HG02973 (cell line): ENCODE results near the gene SLC22A8.
"Not testable (repeated sequence)": the region's sequence is repeated elsewhere in the genome, so short reads cannot be mapped to it uniquely, and the experiment has no call there.

Experiments
- ATAC-seq: cut with Tn5 transposase; IDR thresholded peaks from one replicate; pipeline ENCODE4 v1.9.1; 2021; ENCODE audit warnings: moderate library complexity; ENCODE audit not compliant: unreplicated experiment

Gene SLC22A8, protein sequence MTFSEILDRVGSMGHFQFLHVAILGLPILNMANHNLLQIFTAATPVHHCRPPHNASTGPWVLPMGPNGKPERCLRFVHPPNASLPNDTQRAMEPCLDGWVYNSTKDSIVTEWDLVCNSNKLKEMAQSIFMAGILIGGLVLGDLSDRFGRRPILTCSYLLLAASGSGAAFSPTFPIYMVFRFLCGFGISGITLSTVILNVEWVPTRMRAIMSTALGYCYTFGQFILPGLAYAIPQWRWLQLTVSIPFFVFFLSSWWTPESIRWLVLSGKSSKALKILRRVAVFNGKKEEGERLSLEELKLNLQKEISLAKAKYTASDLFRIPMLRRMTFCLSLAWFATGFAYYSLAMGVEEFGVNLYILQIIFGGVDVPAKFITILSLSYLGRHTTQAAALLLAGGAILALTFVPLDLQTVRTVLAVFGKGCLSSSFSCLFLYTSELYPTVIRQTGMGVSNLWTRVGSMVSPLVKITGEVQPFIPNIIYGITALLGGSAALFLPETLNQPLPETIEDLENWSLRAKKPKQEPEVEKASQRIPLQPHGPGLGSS

DNA sequence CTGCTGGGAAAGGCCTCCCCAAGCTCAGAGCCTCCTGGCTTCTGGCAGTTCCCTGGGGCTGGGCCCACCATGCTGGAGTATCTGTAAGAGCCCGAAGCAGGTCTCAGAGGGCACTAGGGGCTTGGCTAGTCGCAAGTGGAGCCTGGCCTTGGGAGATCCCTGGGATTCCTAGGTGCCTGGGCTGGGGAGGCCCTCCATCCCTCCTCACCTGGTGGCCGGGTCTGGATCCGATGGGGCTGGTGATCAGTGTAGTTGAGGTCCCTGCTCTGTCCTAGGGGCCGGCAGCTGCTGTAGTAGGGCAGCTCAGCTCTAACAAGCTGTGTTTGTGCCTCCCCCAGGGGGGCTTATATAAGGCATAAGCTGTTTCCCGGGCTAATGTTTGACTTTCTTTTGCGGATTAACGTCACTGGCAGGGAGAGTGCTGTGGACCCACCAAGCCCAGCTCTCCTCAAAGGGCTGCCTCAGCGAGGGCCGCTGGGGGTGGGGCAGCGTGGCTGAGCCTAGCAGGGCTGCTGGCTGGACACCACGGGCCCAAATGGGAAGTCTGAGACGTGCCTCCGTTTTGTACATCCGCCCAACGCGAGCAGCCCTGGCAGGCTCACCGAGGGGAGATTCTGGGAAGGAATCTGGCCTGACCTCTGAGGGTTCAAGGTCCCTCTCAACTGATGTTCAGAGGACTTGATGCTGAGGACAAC, at the start of gene SLC22A8:
TSS of gene SLC22A8 (minus strand) at position 321 of the 695 bp plus-strand sequence. CDS start 883 bp downstream, outside the sequence.
- no peak for ATAC-seq

DNA sequence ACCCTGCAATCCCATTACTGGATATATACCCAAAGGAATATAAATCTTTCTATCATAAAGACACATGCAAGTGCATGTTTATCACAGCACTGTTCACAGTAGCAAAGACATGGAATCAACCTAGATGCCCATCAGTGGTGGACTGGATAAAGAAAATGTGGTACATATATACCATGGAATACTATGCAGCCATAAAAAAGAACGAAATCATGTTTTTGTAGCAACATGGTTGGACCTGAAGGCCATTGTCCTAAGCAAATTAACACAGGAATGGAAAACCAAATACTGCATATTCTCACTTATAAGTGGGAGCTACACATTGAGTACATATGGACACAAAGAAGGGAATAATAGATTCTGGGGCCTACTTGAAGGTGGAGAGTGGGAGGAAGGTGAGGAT, 30.6 kb upstream of the SLC22A8 start:
- ATAC-seq: not testable (repeated sequence)

DNA sequence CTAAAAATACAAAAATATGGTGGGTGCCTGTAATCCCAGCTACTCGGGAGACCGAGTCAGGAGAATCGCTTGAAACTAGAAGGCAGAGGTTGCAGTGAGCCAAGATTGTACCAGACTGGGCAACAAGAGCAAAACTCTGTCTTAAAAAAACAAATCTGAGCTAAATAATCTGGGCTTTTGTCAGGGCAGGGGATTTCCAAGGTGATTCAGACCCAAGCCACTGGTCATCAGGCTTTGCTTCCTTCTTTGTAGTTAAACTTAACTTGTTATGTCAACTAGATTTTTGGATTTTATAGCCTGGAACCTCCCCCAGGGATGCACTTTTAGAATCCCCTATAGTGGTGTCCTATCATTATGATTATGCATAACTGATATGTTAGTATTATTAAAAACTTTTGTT, 27.0 kb upstream of the SLC22A8 start:
- no peak for ATAC-seq

DNA sequence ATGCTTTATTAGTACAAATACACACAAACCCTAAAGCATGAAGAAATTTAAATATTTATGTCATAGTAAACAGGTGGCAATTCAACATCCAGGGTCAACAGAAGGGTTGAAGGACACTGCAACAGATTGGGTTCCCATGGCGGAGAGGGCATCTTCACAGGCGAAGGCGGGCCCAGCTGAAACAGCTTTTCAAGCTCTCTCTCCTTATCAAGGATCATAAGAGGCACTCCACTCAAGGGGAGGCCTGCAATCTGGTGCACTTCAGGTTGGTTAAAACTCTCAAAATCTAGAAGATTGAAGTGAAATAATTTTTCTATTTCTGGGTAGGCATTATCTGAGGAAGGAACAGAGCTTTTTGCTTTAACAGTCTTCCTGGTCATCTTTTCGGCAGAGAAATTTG, 16.8 kb upstream of the SLC22A8 start:
- ATAC-seq: no peak

DNA sequence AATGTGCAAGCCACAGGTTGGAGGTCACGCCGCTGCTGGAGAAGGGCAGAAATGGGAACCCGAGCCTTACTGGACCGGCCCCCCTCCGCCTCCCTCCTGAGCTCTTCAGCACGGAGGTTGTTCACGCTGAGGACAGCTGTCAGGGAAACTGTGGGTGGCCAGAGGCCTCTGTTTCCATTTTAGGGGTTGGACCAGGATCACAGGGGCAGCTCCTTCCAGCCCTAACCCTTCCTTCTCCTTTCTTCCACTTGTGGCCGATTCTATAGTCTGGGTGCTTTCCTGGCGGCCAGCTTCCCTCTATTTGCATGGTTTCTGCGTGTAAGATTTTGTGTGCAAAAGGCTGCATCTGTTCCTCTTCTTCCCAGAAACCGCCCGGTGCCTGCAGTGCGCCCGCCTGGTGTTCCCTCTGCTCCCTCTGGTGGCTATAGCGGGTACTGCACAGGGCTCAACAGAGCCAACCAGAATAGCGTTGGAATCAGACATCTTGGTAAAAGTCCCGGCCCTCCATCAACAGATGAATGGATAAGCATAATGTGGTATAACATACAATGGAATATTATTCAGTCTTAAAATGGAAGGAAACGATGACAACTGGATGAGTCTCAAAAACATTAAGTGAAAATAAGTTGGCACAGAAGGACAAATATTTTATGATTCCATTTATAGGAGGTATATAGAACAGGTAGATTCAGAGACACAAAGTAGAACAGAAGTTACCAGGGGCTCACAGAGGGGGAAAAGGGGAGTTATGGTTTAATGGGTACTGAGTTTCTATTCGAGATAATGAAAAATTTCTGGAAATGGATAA, 8.4 kb upstream of the SLC22A8 start:
- ATAC-seq: no peak

DNA sequence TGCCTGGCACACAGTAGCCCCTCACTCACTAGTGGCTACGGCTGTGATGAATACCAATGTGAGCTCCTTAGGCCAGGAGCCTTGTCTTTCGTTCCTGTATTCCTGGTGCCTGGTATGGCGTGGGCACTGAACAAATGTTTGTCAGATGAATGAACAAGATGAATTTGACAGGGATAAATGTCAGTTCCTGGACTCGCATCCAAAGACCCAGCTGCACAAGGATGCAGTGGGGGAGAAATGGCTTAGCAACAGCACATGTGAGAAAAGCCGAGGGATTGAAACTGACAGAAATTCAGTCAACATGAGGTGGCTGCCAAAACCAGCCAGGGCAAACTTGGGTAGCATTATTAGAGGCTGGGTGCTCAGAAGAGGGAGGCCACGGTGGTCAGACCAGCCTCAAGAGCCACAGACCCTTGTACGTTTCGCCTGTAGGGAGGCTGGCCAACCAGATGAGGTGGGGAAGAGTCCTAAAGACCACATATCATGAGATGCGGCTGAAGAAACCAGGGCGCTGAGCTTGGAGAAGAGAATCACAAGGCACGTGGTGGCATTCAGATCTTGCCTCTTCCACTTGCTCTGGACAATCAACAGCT, 7.7 kb upstream of the SLC22A8 start:
- no peak for ATAC-seq

DNA sequence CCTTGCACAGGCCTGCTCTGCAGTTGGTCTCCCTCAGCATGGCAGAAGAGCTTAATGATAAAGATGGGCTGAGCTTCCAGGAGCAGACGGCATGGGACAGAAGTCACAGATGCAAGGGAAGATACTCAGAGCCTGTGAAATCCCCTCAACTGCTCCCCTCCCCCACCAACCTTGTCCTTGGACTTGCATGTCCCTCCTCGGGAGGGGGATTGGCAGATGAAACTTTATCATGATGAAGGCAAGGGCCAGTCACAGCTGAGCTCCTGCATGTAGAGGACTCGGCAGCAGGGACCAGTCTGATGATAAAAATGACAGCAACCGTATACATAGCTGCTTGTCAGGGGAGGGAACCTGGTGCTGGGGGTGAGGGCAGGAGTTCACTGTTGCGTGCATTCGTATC, 6.8 kb upstream of the SLC22A8 start:
- no peak for ATAC-seq

DNA sequence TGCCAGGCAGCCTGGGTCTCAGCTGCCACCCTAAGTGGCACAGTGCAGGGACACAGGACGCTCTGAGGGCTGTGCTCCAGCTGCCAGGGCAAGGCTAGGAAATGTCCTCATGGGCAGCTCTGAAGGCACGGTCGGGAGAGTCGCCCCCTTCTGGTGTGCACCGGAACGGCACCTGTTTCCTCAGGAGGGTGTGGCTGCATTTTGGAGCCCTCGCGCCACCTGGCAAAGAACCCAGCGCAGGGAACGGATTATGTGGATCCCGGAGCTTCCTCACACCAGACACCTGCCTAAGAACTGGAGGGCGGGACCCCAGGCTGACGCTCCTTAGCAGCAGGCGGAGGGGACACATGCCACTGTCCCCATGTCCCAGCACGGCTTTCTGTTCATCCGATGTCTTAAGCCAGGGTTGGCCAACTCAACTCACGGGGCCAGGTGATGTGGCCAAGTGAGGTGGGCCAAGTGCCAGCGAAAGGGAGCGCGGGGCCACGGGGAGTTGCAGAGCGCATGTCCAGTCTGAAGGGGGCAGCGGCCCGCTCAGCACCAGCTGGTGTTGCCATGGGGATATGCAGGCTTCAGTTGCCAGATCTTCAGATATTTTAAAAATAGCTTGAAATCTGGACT, 5.1 kb upstream of the SLC22A8 start:
- ATAC-seq: no peak

GRCh38 chr11:63019506-63019905, 3.9 kb upstream of the SLC22A8 start:
- ATAC-seq: no peak

- no peak for ATAC-seq
Observed at GRCh38 chr11:63017306-63017974, 1.8 kb upstream of the SLC22A8 start.

DNA sequence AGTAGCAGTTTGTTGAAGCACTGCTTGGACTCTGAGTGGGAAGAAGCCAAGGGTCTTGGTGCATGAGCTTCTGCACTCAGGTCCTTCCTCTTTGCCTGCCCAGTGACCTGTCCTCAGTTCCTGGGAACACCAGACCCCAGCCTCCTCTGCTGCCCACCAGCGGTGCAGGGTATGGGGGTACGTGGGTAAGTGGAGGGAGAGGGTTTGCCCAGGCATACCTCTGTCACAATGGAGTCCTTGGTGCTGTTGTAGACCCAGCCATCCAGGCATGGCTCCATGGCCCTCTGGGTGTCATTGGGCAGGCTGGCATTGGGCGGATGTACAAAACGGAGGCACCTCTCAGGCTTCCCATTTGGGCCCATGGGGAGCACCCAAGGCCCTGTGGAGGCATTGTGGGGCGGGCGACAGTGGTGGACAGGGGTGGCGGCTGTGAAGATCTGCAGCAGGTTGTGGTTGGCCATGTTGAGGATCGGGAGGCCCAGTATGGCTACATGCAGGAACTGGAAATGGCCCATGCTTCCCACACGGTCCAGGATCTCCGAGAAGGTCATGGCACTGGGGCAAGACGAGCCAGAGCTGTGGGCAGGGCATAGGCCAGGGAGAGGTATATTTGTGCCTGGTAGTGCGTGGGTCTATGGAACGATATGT, 1.1 kb downstream of the SLC22A8 start:
- ATAC-seq: no peak

DNA sequence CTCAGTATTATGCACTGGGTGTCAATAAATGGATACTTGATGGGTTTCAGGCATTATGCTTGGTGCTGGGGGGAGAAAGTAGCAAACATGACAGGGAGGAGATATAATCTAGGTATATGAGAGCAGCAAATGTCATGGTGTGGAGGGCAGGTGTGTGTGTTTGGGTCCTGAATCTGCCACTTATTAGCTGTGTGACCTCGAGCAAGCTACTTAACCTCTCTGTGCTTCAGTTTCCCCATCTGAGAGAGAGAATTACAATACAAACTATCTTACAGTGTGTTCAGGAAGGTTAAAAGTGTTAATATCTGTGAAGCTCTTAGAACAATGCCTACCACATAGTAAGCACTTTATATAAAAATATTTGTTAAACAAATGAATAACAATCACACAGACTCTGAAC, 2.8 kb downstream of the SLC22A8 start:
- ATAC-seq: no peak

GRCh38 chr11:63012430-63012829, 3.2 kb downstream of the SLC22A8 start:
- no peak for ATAC-seq

- ATAC-seq: no peak
Observed at GRCh38 chr11:63010934-63011439, 4.7 kb downstream of the SLC22A8 start.

GRCh38 chr11:63007920-63008319, 7.7 kb downstream of the SLC22A8 start:
- no peak for ATAC-seq

GRCh38 chr11:63001456-63001855, 14.2 kb downstream of the SLC22A8 start:
- no peak for ATAC-seq

DNA sequence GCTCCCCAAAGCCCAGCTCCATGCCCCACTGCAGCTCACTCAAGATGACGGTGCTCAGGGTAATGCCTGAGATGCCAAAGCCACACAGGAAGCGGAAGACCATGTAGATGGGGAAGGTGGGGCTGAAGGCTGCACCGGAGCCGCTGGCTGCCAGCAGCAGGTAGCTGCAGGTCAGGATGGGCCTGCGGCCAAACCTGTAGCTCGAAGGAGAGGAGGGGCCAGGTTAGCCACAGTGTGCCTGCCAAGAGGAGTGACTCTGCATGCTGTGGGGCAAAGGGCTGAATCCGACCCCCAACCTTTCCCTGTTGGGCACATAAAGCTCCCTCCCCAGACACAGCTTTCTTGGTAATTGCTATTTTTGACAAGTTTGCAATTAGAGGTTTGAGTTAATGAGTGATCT, 16.0 kb downstream of the SLC22A8 start:
- ATAC-seq: no peak

- ATAC-seq: no peak
Observed at GRCh38 chr11:62999156-62999555, 16.5 kb downstream of the SLC22A8 start.

GRCh38 chr11:62996271-62996670, 19.4 kb downstream of the SLC22A8 start:
- no peak for ATAC-seq
